Prostate gland (tissue), 2 donors: ENCODE measurements around the gene ATP1A3.

Source experiments
- POLR2A ChIP-seq: fragments of 450-650 bp; IDR thresholded peaks from one replicate; pipeline ENCODE4 v1.6.1; 2016; ENCODE audit warnings: antibody characterized with exemption, mild to moderate bottlenecking
- TF ChIP-seq, protein P1 (sequence below), 4 experiments: fragments of 200-600 bp in 2 of 4; fragments of 450-650 bp in 2 of 4; sonication (generic) in 2 of 4; IDR thresholded peaks; 1 replicate in 3 of 4; 2 replicates in 1 of 4; pipeline ENCODE4 v1.5.1; 2016 to 2019; ENCODE audit warnings: antibody characterized with exemption in 4 of 4, mild to moderate bottlenecking in 2 of 4, moderate library complexity in 2 of 4

DNA sequence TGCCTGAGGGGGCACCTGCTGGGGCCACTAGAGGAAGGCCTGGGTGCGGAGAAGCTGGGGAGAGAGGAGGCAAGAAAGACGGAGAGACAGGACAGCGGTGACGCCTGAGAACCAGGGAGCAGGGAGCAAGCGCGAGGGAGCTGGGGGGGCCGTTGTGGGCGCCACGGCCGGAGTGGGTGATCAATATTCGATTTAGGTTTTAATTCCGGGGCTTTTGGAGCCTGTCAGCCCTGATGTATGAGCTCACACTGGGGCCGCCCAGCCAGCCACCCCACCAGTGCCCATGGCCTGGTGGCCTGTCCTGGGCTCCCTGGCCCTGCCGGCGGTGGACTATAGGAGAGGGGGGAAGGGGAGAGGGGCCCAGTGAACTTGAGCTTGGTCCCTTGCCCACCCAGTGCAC, 57.1 kb downstream of the ATP1A3 start:
- TF ChIP-seq, protein P1, sequence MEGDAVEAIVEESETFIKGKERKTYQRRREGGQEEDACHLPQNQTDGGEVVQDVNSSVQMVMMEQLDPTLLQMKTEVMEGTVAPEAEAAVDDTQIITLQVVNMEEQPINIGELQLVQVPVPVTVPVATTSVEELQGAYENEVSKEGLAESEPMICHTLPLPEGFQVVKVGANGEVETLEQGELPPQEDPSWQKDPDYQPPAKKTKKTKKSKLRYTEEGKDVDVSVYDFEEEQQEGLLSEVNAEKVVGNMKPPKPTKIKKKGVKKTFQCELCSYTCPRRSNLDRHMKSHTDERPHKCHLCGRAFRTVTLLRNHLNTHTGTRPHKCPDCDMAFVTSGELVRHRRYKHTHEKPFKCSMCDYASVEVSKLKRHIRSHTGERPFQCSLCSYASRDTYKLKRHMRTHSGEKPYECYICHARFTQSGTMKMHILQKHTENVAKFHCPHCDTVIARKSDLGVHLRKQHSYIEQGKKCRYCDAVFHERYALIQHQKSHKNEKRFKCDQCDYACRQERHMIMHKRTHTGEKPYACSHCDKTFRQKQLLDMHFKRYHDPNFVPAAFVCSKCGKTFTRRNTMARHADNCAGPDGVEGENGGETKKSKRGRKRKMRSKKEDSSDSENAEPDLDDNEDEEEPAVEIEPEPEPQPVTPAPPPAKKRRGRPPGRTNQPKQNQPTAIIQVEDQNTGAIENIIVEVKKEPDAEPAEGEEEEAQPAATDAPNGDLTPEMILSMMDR (IDR thresholded peaks at IDR 0.05), result no peak
- no peak for TF ChIP-seq POLR2A
